ENCODE results near the gene HLA-DQB1. TPM values are rescaled to one million over a fixed set of nuclear protein-coding genes. Genes with fewer than 3 reads are reported as not detected.

The HLA-DQB1 gene
- total RNA-seq, 1 experiment from 2014 or later, result not detected

DNA sequence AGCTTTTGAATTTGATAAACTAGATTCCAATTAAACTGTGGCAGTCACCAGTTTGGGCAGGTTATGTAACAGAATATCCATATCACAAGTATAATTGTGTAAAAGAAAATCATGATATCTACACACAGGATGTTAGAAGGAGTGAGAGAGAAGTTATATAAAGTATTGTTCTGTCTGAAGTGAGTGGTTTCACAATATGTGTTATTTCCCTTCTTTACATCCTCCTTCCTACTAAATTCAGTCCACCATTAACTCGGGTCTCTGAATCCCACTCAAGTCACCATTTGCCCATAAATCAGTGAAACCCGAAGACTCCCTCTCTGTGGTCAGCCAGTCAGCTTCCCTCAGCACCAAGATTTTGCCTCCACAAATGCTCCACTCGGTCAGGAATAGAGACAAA is 796 bp downstream of the HLA-DQB1 start:
- no peak overlapping the region for H2AFZ ChIP-seq (ENCODE audit: low read length)
- intact Hi-C loops (cut with micrococcal nuclease), result loop anchor here (10.0 kb wide), 1 partner anchor 99 kb away; the partner anchor contains the start of gene HLA-DQB2

GRCh38 chr6:32664827-32665362 is 1.6 kb downstream of the HLA-DQB1 start:
- no peak for ATAC-seq
- Histone ChIP-seq H3K9me2 (replicated peaks; ENCODE audit: low read length) (no peaks in the 10 kb centered on the region), H3K4me1 (ENCODE audit: insufficient read depth, low read length) (no peaks in the 10 kb centered on the region), H2AFZ (ENCODE audit: low read length) (no peak overlapping the region), H3K4me3 (ENCODE audit: low read length) (no peak overlapping the region), H3K4me2 (ENCODE audit: low read length) (no peak overlapping the region), H3F3A (ENCODE audit: low read length, unreplicated experiment) (no peaks in the 10 kb centered on the region), H3K36me3 (ENCODE audit: low read depth, low read length) (no peaks in the 10 kb centered on the region), H3K27me3 (ENCODE audit: low read length) (peaks cover 45% of the 10 kb centered on the region), H3K27ac (ENCODE audit: low read length) (no peak overlapping the region), H3K9me3 (ENCODE audit: low read length) (no peaks in the 10 kb centered on the region), H4K20me1 (ENCODE audit: low read length) (no peaks in the 10 kb centered on the region), H3K9ac (ENCODE audit: low read length) (no peak overlapping the region), H3K79me2 (ENCODE audit: low read length) (no peaks in the 10 kb centered on the region)
- intact Hi-C loops (cut with micrococcal nuclease), result loop anchor here (10.0 kb wide), 1 partner anchor 100 kb away; the partner anchor contains the start of gene HLA-DQB2
- no TSS peak for BruUV-seq (replicated peaks)
- ChIA-PET POLR2A (ENCODE audit: unreplicated experiment) (no interaction called here), CTCF (no interaction called here)
- DNase-seq, result no peak
- peak; percentile 57 for TF ChIP-seq EZH2 (IDR thresholded peaks at IDR 0.05; ENCODE audit: low read length, unreplicated experiment)
- no peak for TF ChIP-seq EZH2phosphoT487 (IDR thresholded peaks at IDR 0.05; ENCODE audit: borderline replicate concordance, low read length)

More for the DNA sequence above, 796 bp downstream of the HLA-DQB1 start:
- Histone ChIP-seq H3K9ac (ENCODE audit: low read length) (no peak overlapping the region), H3K79me2 (ENCODE audit: low read length) (no peaks in the 10 kb centered on the region), H3K9me2 (replicated peaks; ENCODE audit: low read length) (no peaks in the 10 kb centered on the region), H3K4me3 (ENCODE audit: low read length) (no peak overlapping the region), H3K4me1 (ENCODE audit: insufficient read depth, low read length) (no peaks in the 10 kb centered on the region), H3F3A (ENCODE audit: low read length, unreplicated experiment) (no peaks in the 10 kb centered on the region), H4K20me1 (ENCODE audit: low read length) (no peaks in the 10 kb centered on the region), H3K27ac (ENCODE audit: low read length) (no peak overlapping the region), H3K9me3 (ENCODE audit: low read length) (no peaks in the 10 kb centered on the region), H3K27me3 (ENCODE audit: low read length) (peaks cover 44% of the 10 kb centered on the region), H3K4me2 (ENCODE audit: low read length) (no peak overlapping the region), H3K36me3 (ENCODE audit: low read depth, low read length) (no peaks in the 10 kb centered on the region)
- no TSS peak for BruUV-seq (replicated peaks)
- ChIA-PET POLR2A (ENCODE audit: unreplicated experiment) (no interaction called here), CTCF (no interaction called here)
- DNase-seq (no peak), ATAC-seq (no peak)
- TF ChIP-seq CTCF (conservative IDR thresholded peaks at IDR 0.05; ENCODE audit: low read depth, low read length) (no peak), EZH2phosphoT487 (IDR thresholded peaks at IDR 0.05; ENCODE audit: borderline replicate concordance, low read length) (no peak), EZH2 (IDR thresholded peaks at IDR 0.05; ENCODE audit: low read length, unreplicated experiment) (no peak)

GRCh38 chr6:32664354-32664753 is 2.1 kb downstream of the HLA-DQB1 start:
- intact Hi-C loops (cut with micrococcal nuclease), result loop anchor here (10.0 kb wide), 1 partner anchor 100 kb away; the partner anchor contains the start of gene HLA-DQB2
- no peaks in the 10 kb centered on the region for H3K36me3 ChIP-seq (ENCODE audit: low read depth, low read length)
- DNase-seq, result no peak
- H3K9ac ChIP-seq (ENCODE audit: low read length), result no peak overlapping the region
- no peaks in the 10 kb centered on the region for H4K20me1 ChIP-seq (ENCODE audit: low read length)
- no peak for ATAC-seq
- POLR2A ChIA-PET (ENCODE audit: unreplicated experiment), result interaction anchor here (0.7 kb wide), 1 partner anchor 267 kb away, joined by 4 read pairs; no protein-coding TSS in a partner anchor
- TF ChIP-seq CTCF (conservative IDR thresholded peaks at IDR 0.05; ENCODE audit: low read depth, low read length) (no peak), EZH2 (IDR thresholded peaks at IDR 0.05; ENCODE audit: low read length, unreplicated experiment) (no peak), EZH2phosphoT487 (IDR thresholded peaks at IDR 0.05; ENCODE audit: borderline replicate concordance, low read length) (no peak)
- H3K9me2 ChIP-seq (replicated peaks; ENCODE audit: low read length), result no peaks in the 10 kb centered on the region
- H3K9me3 ChIP-seq (ENCODE audit: low read length), result no peaks in the 10 kb centered on the region
- H3K27ac ChIP-seq (ENCODE audit: low read length), result no peak overlapping the region
- no peaks in the 10 kb centered on the region for H3K4me1 ChIP-seq (ENCODE audit: insufficient read depth, low read length)
- CTCF ChIA-PET, result no interaction called here
- H3F3A ChIP-seq (ENCODE audit: low read length, unreplicated experiment), result no peaks in the 10 kb centered on the region
- no TSS peak for BruUV-seq (replicated peaks)
- no peaks in the 10 kb centered on the region for H3K79me2 ChIP-seq (ENCODE audit: low read length)
- peaks cover 50% of the 10 kb centered on the region for H3K27me3 ChIP-seq (ENCODE audit: low read length)
- H3K4me3 ChIP-seq (ENCODE audit: low read length), result no peak overlapping the region
- H2AFZ ChIP-seq (ENCODE audit: low read length), result no peak overlapping the region
- H3K4me2 ChIP-seq (ENCODE audit: low read length), result no peak overlapping the region

Measured in PC-3 (cell line).